ENCODE data around the gene PLA2G4E.

The PLA2G4E gene

DNA sequence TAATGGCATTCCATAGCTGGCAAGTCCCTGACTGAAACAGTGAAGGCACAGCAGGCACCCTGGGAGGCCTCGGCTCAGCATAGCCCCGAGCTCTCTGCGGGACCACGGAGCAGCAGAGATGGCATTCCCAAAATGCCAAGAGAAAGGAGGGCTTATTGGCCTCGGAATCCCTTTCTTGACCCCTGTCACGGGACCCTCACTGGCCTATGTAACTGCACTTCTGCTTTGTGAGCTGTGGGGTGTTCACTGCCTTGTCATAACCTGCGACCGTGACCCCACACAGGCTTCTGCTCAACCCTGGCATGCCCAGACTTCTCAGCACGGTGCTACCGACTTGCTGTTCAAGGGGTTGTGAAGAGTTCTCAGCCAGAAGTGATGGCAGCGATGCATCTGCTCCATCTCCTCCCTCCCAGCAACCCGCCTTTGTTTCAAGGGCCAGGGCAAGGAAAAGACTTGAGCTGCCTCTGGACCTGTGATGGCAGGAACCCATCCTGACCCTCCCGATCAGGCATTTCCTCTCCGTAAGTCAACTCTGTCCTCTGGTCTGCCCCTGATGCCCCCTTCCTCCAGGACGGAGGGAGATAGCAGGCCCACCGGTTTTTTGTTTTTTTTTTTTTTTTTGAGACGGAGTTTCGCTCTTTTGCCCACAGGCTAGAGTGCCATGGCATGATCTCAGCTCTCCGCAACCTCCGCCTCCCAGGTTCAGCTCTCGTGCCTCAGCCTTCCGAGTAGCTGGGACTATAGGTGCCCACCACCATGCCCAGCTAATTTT is 79.0 kb downstream of the PLA2G4E start:
- in situ Hi-C loops (cut with HindIII; ENCODE audit: low sequenced_read_pairs) = no loop called here
- no peak overlapping the region for H3K4me3 ChIP-seq (ENCODE audit: low read depth, low read length)
- DNase-seq (ENCODE audit: low read depth, low spot score) = no peak
- TF ChIP-seq, protein P1, sequence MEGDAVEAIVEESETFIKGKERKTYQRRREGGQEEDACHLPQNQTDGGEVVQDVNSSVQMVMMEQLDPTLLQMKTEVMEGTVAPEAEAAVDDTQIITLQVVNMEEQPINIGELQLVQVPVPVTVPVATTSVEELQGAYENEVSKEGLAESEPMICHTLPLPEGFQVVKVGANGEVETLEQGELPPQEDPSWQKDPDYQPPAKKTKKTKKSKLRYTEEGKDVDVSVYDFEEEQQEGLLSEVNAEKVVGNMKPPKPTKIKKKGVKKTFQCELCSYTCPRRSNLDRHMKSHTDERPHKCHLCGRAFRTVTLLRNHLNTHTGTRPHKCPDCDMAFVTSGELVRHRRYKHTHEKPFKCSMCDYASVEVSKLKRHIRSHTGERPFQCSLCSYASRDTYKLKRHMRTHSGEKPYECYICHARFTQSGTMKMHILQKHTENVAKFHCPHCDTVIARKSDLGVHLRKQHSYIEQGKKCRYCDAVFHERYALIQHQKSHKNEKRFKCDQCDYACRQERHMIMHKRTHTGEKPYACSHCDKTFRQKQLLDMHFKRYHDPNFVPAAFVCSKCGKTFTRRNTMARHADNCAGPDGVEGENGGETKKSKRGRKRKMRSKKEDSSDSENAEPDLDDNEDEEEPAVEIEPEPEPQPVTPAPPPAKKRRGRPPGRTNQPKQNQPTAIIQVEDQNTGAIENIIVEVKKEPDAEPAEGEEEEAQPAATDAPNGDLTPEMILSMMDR (IDR thresholded peaks at IDR 0.05; ENCODE audit: low read depth, low read length) = no peak

DNA sequence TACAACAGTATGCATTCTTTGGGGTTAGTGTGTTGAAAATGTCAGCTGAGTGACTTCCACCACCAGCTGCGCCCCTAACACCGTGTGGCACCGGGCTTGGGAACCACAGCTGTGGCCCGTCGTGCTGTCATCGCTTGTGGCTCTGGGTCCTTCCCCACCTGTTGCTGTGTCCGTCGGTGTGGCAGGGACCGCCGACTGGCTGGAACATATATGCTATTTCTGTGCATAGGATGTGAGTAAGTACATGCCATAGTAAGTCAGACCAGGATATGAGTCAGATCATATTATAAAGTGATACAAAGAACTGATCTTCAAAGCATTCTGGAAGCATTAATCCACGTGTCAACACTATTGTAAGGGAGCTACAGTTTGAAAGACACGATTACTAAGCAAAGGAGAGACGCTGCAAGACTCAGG is 80.4 kb downstream of the PLA2G4E start:
- in situ Hi-C loops (cut with HindIII; ENCODE audit: low sequenced_read_pairs) = no loop called here
- peak; percentile 82 for DNase-seq (ENCODE audit: low read depth, low spot score)

DNA sequence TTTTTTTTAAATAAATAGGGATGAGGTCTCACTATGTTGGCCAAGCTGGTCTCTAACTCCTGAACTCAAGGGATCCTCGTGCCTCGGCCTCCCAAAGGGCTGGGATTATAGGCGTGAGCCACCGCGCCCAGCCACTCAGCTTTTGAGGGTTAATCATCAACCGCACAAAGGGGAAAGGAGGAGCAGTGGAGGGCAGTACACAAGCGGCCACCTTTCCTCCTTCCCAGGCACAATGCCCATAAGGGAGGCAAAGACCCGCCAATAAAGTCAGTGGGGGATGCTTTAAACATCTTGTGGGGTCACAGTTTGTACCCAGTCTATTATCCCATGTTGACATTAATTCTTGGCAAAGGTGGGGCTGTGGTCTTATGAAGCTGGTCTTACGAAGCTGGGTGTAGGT is 80.9 kb downstream of the PLA2G4E start:
- no peak overlapping the region for H3K4me3 ChIP-seq (ENCODE audit: low read depth, low read length)
- no peak for DNase-seq (ENCODE audit: low read depth, low spot score)
- TF ChIP-seq, protein P1 (IDR thresholded peaks at IDR 0.05; ENCODE audit: low read depth, low read length) = no peak
- in situ Hi-C loops (cut with HindIII; ENCODE audit: low sequenced_read_pairs) = no loop called here

More for the DNA sequence above, 80.4 kb downstream of the PLA2G4E start:
- no peak overlapping the region for H3K4me3 ChIP-seq (ENCODE audit: low read depth, low read length)
- TF ChIP-seq, protein P1 (IDR thresholded peaks at IDR 0.05; ENCODE audit: low read depth, low read length) = no peak

DNA sequence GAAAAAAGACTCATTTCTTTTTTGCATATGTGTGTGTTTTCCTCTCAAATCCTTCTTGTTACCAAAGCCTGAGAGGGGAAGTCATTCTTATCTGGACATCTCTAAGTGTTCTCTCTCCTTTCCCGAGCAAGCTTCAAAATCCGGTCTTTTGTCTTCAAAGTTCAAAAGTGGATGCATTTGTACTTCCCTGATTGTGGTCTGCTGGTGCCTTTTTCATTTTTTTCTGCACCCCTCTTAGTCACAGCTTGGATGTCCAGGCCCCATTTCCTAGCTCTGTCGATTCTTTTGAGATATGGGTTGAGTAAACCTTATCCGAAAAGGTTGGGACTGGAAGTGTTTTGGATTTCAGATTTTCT is 83.3 kb downstream of the PLA2G4E start:
- DNase-seq (ENCODE audit: low read depth, low spot score) = no peak
- in situ Hi-C loops (cut with HindIII; ENCODE audit: low sequenced_read_pairs) = no loop called here
- TF ChIP-seq, protein P1 (IDR thresholded peaks at IDR 0.05; ENCODE audit: low read depth, low read length) = no peak

DNA sequence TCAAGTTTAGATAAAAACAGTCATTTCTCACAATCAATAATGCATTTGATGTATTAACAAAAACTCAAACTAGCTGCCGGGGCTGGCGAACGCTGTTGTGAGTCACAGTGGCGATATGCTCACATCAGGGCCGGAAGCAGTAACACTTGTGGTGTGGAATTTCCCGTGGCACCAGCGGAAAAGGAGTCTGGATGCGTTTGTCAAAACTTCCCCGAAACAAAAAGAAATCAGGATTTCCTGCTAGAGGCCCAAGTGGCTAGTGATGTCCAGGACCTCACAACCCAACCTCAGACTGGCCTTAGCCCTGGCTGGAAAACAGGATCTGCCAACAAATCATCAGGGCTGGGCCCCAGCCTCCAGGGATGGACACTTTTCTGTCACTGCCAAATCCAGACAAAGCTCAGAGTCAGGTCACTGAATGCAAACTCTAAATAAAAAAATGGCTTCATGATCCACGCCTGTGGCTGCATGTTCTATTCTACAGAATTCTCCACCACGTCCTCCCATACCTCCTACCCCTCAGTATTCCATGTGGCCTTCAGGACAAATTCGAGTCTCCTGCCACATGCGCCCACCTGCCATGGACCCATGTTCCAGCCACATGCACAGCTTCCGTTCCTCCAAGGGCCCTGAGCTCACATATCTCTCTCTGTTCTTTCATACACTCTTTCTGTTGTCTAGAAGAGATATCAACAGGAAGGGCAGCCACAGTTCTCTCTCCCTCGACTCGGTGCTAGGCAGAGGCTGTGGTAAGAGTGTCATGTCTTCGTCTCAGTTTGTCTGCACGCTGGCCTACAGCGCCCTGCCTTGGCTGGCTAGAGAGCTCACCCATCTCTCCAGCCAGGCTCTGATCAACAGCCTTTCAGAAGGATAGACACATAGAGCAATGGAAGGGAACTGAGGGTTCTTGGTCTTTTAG is 83.9 kb downstream of the PLA2G4E start:
- peak; percentile 58 for DNase-seq (ENCODE audit: low read depth, low spot score)
- in situ Hi-C loops (cut with HindIII; ENCODE audit: low sequenced_read_pairs) = no loop called here
- TF ChIP-seq, protein P1 (IDR thresholded peaks at IDR 0.05; ENCODE audit: low read depth, low read length) = no peak
- H3K4me3 ChIP-seq (ENCODE audit: low read depth, low read length) = no peak overlapping the region

More for the DNA sequence above, 83.3 kb downstream of the PLA2G4E start:
- no peak overlapping the region for H3K4me3 ChIP-seq (ENCODE audit: low read depth, low read length)

DNA sequence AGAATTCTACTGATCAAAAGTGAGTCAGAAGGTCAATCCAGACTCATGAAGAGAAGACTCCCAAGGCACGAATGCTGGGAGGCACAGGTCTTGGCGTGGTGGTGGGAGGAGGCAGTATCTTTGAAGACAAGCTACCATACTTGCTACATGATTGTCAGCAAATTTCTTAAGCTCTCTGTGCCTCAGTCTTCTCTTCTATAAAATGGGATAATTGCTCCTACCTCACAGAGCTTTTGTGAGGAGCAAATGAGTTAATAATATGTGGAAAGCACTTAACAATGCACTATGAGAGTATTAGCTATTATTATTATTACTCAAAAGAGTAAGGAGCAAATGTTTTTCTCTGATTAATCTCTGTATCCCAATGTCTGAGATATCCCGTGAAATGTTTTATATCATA is 84.7 kb downstream of the PLA2G4E start:
- no peak overlapping the region for H3K4me3 ChIP-seq (ENCODE audit: low read depth, low read length)
- TF ChIP-seq, protein P1 (IDR thresholded peaks at IDR 0.05; ENCODE audit: low read depth, low read length) = no peak
- in situ Hi-C loops (cut with HindIII; ENCODE audit: low sequenced_read_pairs) = no loop called here
- DNase-seq (ENCODE audit: low read depth, low spot score) = no peak
